Measurements from ENCODE around the gene AKNA. TPM values are rescaled to one million over a fixed set of nuclear protein-coding genes. Genes with fewer than 3 reads are reported as not detected.

The AKNA gene
- total RNA-seq, 1 experiment from 2014 or later, result 20.6 TPM

- Histone ChIP-seq H3K27ac (ENCODE audit: low read depth, low read length) (no peak overlapping the region), H3K36me3 (ENCODE audit: control insufficient read depth in 1 of 2, insufficient read depth in 2 of 2, low read length in 2 of 2) (no peaks in the 10 kb centered on the region), H3K9me3 (ENCODE audit: control insufficient read depth in 1 of 2, insufficient read depth in 1 of 2, low read depth in 1 of 2, low read length in 2 of 2) (no peaks in the 10 kb centered on the region), H3K9ac (ENCODE audit: low read length) (no peak overlapping the region), H3K27me3 (ENCODE audit: insufficient read depth, low read length) (no peaks in the 10 kb centered on the region), H3K4me2 (ENCODE audit: low read length) (no peak overlapping the region), H3K4me3 (replicated peaks in 1 of 2; ENCODE audit: low read depth in 1 of 2, low read length in 2 of 2) (no peak overlapping the region), H3K4me1 (ENCODE audit: control insufficient read depth in 1 of 2, insufficient read depth in 2 of 2, low read length in 2 of 2) (no peaks in the 10 kb centered on the region), H4K20me1 (ENCODE audit: insufficient read depth) (no peaks in the 10 kb centered on the region), H2AFZ (ENCODE audit: low read depth, low read length, poor library complexity, severe bottlenecking) (no peak overlapping the region), H3K9me2 (ENCODE audit: insufficient read depth) (no peaks in the 10 kb centered on the region), H3K79me2 (ENCODE audit: insufficient read depth, low read length) (no peaks in the 10 kb centered on the region)
- no TSS peak for BruUV-seq (replicated peaks)
- DNase-seq (ENCODE audit: low read depth, low spot score) (no peak), ATAC-seq (no peak)
- RAD21 ChIA-PET (ENCODE audit: low non-redundant PET in 1 of 2, low total read pairs in 2 of 2, uncharacterized antibody in 2 of 2, unreplicated experiment in 2 of 2), result no interaction called here
- POLR2A ChIA-PET, result no interaction called here
- intact Hi-C loops (cut with micrococcal nuclease), result loop anchor here (5.0 kb wide), 1 partner anchor 79 kb away; no protein-coding TSS in a partner anchor
- TF ChIP-seq SIN3A (IDR thresholded peaks at IDR 0.05; ENCODE audit: low read depth) (no peak), FOSL1 (IDR thresholded peaks at IDR 0.05; ENCODE audit: low read depth) (no peak), CEBPB (IDR thresholded peaks at IDR 0.05; ENCODE audit: low read depth) (no peak), CTCF (IDR thresholded peaks at IDR 0.05 in 2 of 3, conservative IDR thresholded peaks at IDR 0.05 in 1 of 3; ENCODE audit: borderline replicate concordance in 1 of 3, insufficient read depth in 1 of 3, low read depth in 2 of 3, low read length in 2 of 3) (no peak), RAD21 (IDR thresholded peaks at IDR 0.05; ENCODE audit: low read depth) (no peak), ELF1 (IDR thresholded peaks at IDR 0.05; ENCODE audit: borderline replicate concordance, low read depth) (no peak), EZH2 (IDR thresholded peaks at IDR 0.05) (no peak), ZFX (IDR thresholded peaks at IDR 0.05) (no peak), CBX3 (IDR thresholded peaks at IDR 0.05; ENCODE audit: low read depth) (no peak), ZNF274 (IDR thresholded peaks at IDR 0.05; ENCODE audit: low read depth, low read length) (no peak), REST (IDR thresholded peaks at IDR 0.05; ENCODE audit: low read depth) (no peak), POLR2AphosphoS5 (IDR thresholded peaks at IDR 0.05; ENCODE audit: low read depth, low read length) (no peak), ZBTB33 (IDR thresholded peaks at IDR 0.05; ENCODE audit: extremely low read depth, insufficient replicate concordance, low read length) (no peak), ATF3 (IDR thresholded peaks at IDR 0.05) (no peak), EZH2phosphoT487 (IDR thresholded peaks at IDR 0.05; ENCODE audit: borderline replicate concordance) (no peak), SRF (IDR thresholded peaks at IDR 0.05; ENCODE audit: low read depth) (no peak)
- CTCF ChIA-PET, result interaction anchor here (1.3 to 3.8 kb wide), 2 partner anchors 246 to 607 kb away, joined by 5 to 71 read pairs; no protein-coding TSS in a partner anchor
Observed at GRCh38 chr9:114407889-114408288, 20.1 kb upstream of the AKNA start.
